GM19467 (cell line): ENCODE data around the gene DAZAP1.

Source experiments
- ATAC-seq: cut with Tn5 transposase; IDR thresholded peaks from one replicate; pipeline ENCODE4 v1.9.1; 2021; ENCODE audit warnings: mild to moderate bottlenecking, moderate library complexity; ENCODE audit not compliant: unreplicated experiment

Gene DAZAP1

GRCh38 chr19:1455336-1456120 lies 48.1 kb downstream of the DAZAP1 start:
- no peak for ATAC-seq

DNA sequence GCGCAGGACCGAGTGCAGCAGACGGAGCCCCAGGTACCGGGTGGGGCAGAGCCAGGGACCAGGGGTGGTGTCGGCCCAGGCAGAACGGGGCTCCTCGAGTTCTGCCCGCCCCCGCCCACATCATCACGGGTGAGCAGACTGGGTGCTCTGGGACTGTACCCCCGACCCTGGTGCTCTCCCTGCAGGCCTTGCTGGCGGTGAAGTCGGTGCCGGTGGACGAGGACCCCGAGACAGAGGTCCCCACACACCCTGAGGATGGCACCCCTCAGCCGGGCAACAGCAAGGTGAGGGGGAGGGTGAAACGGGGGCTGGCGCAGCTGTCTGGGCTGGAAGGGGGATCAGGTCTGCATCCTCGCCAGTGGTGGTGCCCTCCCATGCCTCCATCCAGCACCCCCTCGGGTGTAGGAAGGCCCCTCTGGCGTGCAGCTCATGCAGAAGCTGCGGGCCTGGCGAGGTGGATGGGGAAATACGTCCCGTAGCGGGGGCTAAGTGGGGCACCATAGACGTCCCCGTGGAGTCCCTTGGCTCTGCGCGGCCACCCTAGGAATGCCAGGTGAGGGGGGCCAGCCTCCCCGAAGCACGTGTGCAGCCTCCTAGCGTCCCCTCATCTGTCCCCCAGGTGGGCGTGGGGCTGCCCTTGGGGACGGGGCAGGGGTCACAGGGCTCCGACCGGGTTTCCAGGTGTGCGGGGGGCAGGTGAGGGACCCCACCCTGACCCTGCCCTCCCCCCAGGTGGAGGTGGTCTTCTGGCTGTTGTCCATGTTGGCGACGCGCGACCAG lies 48.9 kb downstream of the DAZAP1 start:
- no peak for ATAC-seq

DNA sequence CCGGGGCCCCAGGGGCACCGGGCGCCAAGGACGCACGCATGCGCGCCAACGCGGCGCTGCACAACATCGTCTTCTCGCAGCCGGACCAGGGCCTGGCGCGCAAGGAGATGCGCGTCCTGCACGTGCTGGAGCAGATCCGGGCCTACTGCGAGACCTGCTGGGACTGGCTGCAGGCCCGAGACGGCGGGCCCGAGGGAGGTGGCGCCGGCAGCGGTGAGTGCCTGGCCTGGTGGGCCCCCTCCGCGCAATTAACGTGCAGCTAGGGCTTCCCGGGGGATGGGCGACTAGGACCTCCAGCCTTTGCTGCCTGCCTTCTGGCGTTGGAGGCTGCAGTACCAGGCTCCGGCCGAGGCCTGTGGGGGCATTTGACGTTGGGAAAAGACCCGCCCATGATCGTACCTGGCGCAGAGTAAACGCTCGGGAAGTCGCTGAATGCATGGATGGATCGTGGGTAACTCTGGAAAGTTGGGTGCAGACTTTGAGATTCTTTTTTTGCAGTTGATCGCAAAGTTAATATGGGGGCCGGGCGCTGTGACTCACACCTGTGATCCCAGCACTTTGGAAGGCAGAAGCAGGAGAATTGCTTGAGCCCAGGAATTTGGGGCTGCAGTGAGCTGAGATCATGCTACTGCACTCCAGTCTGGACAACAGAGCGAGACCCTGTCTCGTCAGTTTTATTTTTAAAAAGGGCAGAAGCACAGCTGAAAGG lies 49.8 kb downstream of the DAZAP1 start:
- ATAC-seq: no peak

DNA sequence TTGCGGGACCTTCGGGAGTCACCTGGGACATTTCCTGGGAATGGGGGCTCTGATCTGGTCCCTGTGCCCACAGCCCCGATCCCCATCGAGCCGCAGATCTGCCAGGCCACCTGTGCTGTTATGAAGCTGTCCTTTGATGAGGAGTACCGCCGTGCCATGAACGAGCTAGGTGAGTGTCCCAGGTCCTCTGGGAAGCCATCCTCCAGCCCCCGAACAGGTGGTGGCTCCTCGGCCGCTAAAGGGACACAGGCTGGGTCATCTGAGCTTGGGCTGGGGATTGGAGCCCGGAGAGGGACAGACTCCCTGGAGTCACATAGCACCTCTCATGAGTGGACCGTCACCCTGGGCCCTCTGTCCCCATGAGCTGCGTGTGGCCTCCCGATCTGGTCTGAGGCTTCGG lies 50.5 kb downstream of the DAZAP1 start:
- ATAC-seq: no peak

GRCh38 chr19:1459479-1459878 lies 52.1 kb downstream of the DAZAP1 start:
- ATAC-seq: no peak

- no peak for ATAC-seq
Measured at GRCh38 chr19:1460033-1460995, 52.9 kb downstream of the DAZAP1 start.

- no peak for ATAC-seq
Measured at GRCh38 chr19:1461862-1462261, 54.5 kb downstream of the DAZAP1 start.

DNA sequence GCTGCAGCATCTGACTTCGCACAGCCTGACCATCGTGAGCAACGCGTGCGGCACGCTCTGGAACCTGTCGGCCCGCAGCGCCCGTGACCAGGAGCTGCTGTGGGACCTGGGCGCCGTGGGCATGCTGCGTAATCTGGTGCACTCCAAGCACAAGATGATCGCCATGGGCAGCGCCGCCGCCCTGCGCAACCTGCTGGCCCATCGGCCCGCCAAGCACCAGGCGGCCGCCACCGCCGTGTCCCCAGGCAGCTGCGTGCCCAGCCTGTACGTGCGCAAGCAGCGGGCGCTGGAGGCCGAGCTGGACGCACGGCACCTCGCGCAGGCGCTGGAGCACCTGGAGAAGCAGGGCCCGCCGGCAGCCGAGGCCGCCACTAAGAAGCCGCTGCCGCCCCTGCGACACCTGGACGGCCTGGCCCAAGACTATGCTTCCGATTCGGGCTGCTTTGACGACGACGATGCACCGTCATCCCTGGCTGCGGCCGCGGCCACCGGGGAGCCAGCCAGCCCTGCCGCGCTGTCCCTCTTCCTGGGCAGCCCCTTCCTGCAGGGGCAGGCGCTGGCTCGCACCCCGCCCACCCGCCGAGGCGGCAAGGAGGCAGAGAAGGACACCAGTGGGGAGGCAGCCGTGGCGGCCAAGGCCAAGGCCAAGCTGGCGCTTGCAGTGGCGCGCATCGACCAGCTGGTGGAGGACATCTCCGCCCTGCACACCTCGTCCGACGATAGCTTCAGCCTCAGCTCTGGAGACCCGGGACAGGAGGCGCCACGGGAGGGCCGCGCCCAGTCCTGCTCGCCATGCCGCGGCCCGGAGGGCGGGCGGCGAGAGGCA lies 58.0 kb downstream of the DAZAP1 start:
- no peak for ATAC-seq

- no peak for ATAC-seq
Measured at GRCh38 chr19:1466018-1466460, 58.7 kb downstream of the DAZAP1 start.

DNA sequence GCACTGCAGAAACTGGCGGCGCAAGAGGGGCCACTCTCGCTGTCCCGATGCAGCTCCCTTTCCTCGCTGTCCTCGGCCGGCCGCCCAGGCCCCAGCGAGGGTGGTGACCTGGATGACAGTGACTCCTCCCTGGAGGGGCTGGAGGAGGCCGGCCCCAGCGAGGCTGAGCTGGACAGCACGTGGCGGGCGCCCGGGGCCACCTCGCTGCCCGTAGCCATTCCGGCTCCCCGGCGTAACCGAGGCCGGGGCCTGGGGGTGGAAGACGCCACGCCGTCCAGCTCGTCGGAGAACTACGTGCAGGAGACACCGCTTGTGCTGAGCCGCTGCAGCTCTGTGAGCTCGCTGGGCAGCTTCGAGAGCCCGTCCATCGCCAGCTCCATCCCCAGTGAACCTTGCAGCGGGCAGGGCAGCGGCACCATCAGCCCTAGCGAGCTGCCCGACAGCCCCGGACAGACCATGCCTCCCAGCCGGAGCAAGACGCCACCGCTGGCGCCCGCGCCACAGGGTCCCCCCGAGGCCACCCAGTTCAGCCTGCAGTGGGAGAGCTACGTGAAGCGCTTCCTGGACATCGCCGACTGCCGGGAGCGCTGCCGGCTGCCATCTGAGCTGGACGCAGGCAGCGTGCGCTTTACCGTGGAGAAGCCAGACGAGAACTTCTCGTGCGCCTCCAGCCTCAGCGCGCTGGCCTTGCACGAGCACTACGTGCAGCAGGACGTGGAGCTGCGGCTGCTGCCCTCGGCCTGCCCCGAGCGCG lies 59.3 kb downstream of the DAZAP1 start:
- no peak for ATAC-seq

- ATAC-seq: no peak
Measured at GRCh38 chr19:1467215-1467489, 59.8 kb downstream of the DAZAP1 start.

DNA sequence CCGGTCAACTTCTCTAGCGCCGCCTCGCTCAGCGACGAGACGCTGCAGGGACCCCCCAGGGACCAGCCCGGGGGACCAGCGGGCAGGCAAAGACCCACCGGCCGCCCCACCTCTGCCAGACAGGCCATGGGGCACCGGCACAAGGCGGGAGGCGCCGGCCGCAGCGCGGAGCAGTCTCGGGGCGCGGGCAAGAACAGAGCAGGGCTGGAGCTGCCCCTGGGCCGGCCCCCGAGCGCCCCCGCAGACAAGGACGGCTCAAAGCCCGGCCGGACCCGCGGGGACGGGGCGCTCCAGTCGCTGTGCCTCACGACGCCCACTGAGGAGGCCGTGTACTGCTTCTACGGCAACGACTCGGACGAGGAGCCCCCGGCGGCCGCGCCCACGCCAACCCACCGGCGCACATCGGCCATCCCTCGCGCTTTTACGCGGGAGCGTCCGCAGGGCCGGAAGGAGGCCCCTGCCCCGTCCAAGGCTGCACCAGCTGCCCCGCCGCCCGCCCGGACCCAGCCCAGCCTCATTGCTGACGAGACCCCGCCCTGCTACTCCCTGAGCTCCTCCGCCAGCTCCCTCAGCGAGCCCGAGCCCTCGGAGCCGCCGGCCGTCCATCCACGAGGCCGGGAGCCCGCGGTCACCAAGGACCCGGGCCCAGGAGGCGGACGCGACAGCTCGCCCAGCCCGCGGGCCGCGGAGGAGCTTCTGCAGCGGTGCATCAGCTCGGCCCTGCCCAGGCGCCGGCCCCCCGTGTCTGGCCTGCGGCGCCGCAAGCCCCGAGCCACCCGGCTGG lies 60.3 kb downstream of the DAZAP1 start:
- ATAC-seq: no peak

GRCh38 chr19:1468274-1468820 lies 61.0 kb downstream of the DAZAP1 start:
- ATAC-seq: no peak

DNA sequence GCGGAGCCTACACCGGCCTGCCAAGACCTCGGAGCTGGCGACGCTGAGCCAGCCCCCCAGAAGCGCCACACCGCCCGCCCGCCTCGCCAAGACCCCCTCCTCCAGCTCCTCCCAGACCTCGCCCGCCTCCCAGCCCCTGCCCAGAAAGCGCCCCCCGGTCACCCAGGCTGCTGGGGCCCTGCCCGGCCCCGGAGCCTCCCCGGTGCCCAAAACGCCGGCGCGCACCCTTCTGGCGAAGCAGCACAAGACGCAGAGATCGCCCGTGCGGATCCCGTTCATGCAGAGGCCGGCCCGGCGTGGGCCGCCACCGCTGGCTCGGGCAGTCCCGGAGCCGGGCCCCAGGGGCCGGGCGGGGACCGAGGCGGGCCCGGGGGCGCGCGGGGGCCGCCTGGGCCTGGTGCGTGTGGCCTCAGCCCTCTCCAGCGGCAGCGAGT lies 61.5 kb downstream of the DAZAP1 start:
- no peak for ATAC-seq

DNA sequence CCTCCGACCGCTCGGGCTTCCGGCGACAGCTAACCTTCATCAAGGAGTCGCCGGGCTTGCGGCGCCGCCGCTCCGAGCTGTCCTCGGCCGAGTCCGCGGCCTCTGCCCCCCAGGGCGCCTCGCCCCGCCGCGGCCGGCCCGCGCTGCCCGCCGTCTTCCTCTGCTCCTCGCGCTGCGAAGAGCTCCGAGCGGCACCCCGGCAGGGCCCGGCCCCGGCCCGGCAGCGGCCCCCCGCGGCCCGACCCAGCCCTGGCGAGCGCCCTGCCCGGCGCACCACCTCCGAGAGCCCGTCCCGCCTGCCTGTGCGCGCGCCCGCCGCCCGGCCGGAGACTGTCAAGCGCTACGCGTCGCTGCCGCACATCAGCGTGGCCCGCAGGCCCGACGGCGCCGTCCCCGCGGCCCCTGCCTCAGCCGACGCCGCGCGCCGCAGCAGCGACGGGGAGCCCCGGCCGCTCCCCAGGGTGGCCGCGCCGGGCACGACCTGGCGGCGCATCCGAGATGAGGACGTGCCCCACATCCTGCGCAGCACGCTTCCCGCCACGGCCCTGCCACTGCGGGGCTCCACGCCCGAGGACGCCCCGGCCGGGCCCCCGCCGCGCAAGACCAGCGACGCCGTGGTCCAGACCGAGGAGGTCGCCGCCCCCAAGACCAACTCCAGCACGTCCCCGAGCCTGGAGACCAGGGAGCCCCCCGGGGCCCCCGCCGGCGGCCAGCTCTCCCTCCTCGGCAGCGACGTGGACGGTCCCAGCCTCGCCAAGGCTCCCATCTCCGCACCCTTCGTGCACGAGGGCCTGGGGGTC lies 62.1 kb downstream of the DAZAP1 start:
- ATAC-seq: no peak

GRCh38 chr19:1470055-1470304 lies 62.6 kb downstream of the DAZAP1 start:
- ATAC-seq: no peak

GRCh38 chr19:1470305-1471009 lies 63.1 kb downstream of the DAZAP1 start:
- no peak for ATAC-seq
